ENCODE data around the gene ANGPTL2.

The ANGPTL2 gene

DNA sequence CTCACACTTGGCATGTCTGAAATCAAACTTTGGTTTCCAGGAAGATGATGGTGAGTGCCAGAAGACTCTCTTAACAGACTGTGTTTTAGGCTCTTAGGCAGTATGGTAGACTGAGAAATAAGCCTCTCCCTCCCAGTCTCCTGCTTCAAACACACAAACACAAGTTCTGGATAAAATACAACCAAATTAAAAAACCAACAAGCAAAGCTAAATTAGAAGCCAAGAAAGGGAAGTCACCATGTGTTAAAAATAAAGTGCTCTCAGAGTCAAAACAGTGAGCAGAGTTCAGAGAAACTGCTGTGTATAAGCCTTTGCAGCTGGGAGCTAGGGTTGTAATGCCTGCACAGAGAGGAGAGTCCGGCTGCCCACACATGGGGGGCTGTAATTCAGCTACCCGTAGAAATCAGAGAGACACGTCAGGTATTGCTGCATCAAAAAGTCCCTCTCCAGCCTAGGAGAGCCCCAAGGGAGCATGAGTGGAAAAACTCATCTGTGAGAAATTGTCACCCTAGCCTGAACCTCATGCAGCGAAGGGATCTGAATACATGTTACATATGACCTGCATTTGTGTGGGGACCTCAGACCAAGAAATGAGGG, 62.6 kb downstream of the ANGPTL2 start:
- Histone ChIP-seq H3K4me3 (ENCODE audit: low read length) (no peak overlapping the region), H3K9me2 (replicated peaks; ENCODE audit: control insufficient read depth, low read length) (no peaks in the 10 kb centered on the region), H3K36me3 (ENCODE audit: control insufficient read depth, low read length) (no peaks in the 10 kb centered on the region), H3K4me1 (ENCODE audit: control insufficient read depth, low read length) (peaks cover 9% of the 10 kb centered on the region), H3K4me2 (ENCODE audit: low read length) (no peak overlapping the region), H3K79me2 (ENCODE audit: control insufficient read depth, low read length) (no peaks in the 10 kb centered on the region), H3K27me3 (ENCODE audit: control insufficient read depth, low read length) (no peaks in the 10 kb centered on the region), H3K27ac (ENCODE audit: low read depth, low read length) (no peak overlapping the region), H3F3A (ENCODE audit: control insufficient read depth, insufficient read depth) (no peaks in the 10 kb centered on the region), H3K9me3 (ENCODE audit: control insufficient read depth, insufficient read depth, low read length) (no peaks in the 10 kb centered on the region), H4K20me1 (ENCODE audit: control insufficient read depth, insufficient read depth, low read depth, low read length) (no peaks in the 10 kb centered on the region)
- no peak for TF ChIP-seq EZH2phosphoT487 (IDR thresholded peaks at IDR 0.05; ENCODE audit: borderline replicate concordance, low read length)
- TF ChIP-seq, protein P1, sequence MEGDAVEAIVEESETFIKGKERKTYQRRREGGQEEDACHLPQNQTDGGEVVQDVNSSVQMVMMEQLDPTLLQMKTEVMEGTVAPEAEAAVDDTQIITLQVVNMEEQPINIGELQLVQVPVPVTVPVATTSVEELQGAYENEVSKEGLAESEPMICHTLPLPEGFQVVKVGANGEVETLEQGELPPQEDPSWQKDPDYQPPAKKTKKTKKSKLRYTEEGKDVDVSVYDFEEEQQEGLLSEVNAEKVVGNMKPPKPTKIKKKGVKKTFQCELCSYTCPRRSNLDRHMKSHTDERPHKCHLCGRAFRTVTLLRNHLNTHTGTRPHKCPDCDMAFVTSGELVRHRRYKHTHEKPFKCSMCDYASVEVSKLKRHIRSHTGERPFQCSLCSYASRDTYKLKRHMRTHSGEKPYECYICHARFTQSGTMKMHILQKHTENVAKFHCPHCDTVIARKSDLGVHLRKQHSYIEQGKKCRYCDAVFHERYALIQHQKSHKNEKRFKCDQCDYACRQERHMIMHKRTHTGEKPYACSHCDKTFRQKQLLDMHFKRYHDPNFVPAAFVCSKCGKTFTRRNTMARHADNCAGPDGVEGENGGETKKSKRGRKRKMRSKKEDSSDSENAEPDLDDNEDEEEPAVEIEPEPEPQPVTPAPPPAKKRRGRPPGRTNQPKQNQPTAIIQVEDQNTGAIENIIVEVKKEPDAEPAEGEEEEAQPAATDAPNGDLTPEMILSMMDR (IDR thresholded peaks at IDR 0.05; ENCODE audit: low read depth, low read length, poor library complexity, severe bottlenecking), result no peak

DNA sequence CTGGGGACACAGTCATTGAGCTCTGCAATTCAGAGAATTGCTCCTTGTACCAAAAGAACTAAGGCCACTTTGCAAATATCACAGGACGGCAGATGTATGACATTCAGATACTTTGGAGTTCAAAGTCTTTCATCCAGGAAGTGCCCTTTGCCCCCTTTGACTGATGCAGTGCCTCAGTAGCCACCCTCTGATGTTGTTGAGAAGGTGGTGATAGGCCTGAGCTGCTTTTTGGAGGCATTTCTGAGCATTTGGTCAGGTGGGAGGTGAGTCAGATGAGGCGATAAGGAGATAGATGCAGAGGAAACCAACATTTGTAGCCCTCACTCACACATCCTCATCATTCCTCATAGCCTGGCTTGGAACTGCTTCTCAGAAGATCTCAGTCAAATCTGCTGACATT, 63.4 kb downstream of the ANGPTL2 start:
- Histone ChIP-seq H3K9me3 (ENCODE audit: control insufficient read depth, insufficient read depth, low read length) (no peaks in the 10 kb centered on the region), H3K9me2 (replicated peaks; ENCODE audit: control insufficient read depth, low read length) (no peaks in the 10 kb centered on the region), H3K4me2 (ENCODE audit: low read length) (no peak overlapping the region), H3K79me2 (ENCODE audit: control insufficient read depth, low read length) (no peaks in the 10 kb centered on the region), H3K4me1 (ENCODE audit: control insufficient read depth, low read length) (peaks cover 9% of the 10 kb centered on the region), H3K27me3 (ENCODE audit: control insufficient read depth, low read length) (no peaks in the 10 kb centered on the region), H3K27ac (ENCODE audit: low read depth, low read length) (no peak overlapping the region), H4K20me1 (ENCODE audit: control insufficient read depth, insufficient read depth, low read depth, low read length) (no peaks in the 10 kb centered on the region), H3K36me3 (ENCODE audit: control insufficient read depth, low read length) (no peaks in the 10 kb centered on the region), H3F3A (ENCODE audit: control insufficient read depth, insufficient read depth) (no peaks in the 10 kb centered on the region), H3K4me3 (ENCODE audit: low read length) (no peak overlapping the region)
- TF ChIP-seq, protein P1 (IDR thresholded peaks at IDR 0.05; ENCODE audit: low read depth, low read length, poor library complexity, severe bottlenecking), result no peak
- no peak for TF ChIP-seq EZH2phosphoT487 (IDR thresholded peaks at IDR 0.05; ENCODE audit: borderline replicate concordance, low read length)

DNA sequence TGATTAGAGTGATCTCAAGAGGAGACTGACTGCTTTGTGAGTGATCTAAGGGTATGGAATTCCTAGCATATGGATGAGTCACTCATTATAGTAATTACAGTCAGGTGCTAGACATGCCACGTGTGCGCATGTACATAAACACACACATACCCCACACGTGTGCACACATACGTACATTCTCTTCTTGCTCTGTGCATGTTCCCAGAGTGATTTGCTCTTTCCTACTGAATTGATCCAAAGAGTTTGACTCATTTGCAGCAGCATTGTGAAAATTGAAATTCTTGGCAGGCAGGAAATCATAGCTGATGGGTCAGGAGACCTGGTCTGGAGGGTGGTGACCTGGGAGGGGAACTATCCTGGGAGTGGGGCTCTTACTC, 63.8 kb downstream of the ANGPTL2 start:
- Histone ChIP-seq H3K4me3 (ENCODE audit: low read length) (no peak overlapping the region), H3K79me2 (ENCODE audit: control insufficient read depth, low read length) (no peaks in the 10 kb centered on the region), H4K20me1 (ENCODE audit: control insufficient read depth, insufficient read depth, low read depth, low read length) (no peaks in the 10 kb centered on the region), H3K27me3 (ENCODE audit: control insufficient read depth, low read length) (no peaks in the 10 kb centered on the region), H3K9me2 (replicated peaks; ENCODE audit: control insufficient read depth, low read length) (no peaks in the 10 kb centered on the region), H3K9me3 (ENCODE audit: control insufficient read depth, insufficient read depth, low read length) (no peaks in the 10 kb centered on the region), H3K4me1 (ENCODE audit: control insufficient read depth, low read length) (peaks cover 9% of the 10 kb centered on the region), H3K4me2 (ENCODE audit: low read length) (no peak overlapping the region), H3K36me3 (ENCODE audit: control insufficient read depth, low read length) (no peaks in the 10 kb centered on the region), H3F3A (ENCODE audit: control insufficient read depth, insufficient read depth) (no peaks in the 10 kb centered on the region), H3K27ac (ENCODE audit: low read depth, low read length) (no peak overlapping the region)
- TF ChIP-seq EZH2phosphoT487 (IDR thresholded peaks at IDR 0.05; ENCODE audit: borderline replicate concordance, low read length), result no peak
- TF ChIP-seq, protein P1 (IDR thresholded peaks at IDR 0.05; ENCODE audit: low read depth, low read length, poor library complexity, severe bottlenecking), result no peak
